CD14-positive monocyte (primary cell): ENCODE data around the gene METAP1D. TPM values are rescaled to one million over a fixed set of nuclear protein-coding genes. Genes with fewer than 3 reads are reported as not detected.
A peak's percentile ranks its signal among the peaks of the same experiment; 100 is the strongest.

Experiments used
- DNase-seq, 3 donors: peaks; one replicate each; pipeline ENCODE4 v3.0.0-alpha.2; 2011 to 2022
- H2AFZ ChIP-seq: 2 replicates; pipeline ENCODE4 v1.6.0; 2012; ENCODE audit warnings: mild to moderate bottlenecking, low read depth, low read length, inconsistent platforms; ENCODE audit not compliant: insufficient read depth, poor library complexity, severe bottlenecking
- H3K27ac ChIP-seq, 2 donors: 1 replicate in 1 of 2; 2 replicates in 1 of 2; pipeline ENCODE4 v1.5.1; 2012 to 2013; ENCODE audit warnings: low read length in 2 of 2, control low read depth in 1 of 2, inconsistent platforms in 1 of 2, low read depth in 1 of 2, mild to moderate bottlenecking in 1 of 2
- H3K27me3 ChIP-seq, 2 donors: one replicate each; pipeline versions ENCODE4 v1.6.0 to v1.6.1; 2011 to 2013; ENCODE audit warnings: low read length in 2 of 2; ENCODE audit not compliant: control insufficient read depth in 2 of 2, insufficient read depth in 2 of 2
- H3K36me3 ChIP-seq, 2 donors: replicated peaks in 1 of 2; 1 replicate in 1 of 2; 2 replicates in 1 of 2; pipeline versions ENCODE4 v1.5.1 to v1.6.1; 2012 to 2013; ENCODE audit warnings: low read length in 2 of 2, control low read depth in 1 of 2, inconsistent platforms in 1 of 2, mild to moderate bottlenecking in 1 of 2; ENCODE audit not compliant: insufficient read depth in 2 of 2, control insufficient read depth in 1 of 2
- H3K4me1 ChIP-seq, 2 donors: 1 replicate in 1 of 2; 2 replicates in 1 of 2; pipeline versions ENCODE4 v1.5.1 to v1.6.1; 2012 to 2013; ENCODE audit warnings: low read length in 2 of 2, control low read depth in 1 of 2, inconsistent platforms in 1 of 2, mild to moderate bottlenecking in 1 of 2, moderate library complexity in 1 of 2; ENCODE audit not compliant: insufficient read depth in 2 of 2, control insufficient read depth in 1 of 2
- H3K4me2 ChIP-seq: replicated peaks from 2 replicates; pipeline ENCODE3; 2012; ENCODE audit warnings: low read length, moderate library complexity, mild to moderate bottlenecking; ENCODE audit not compliant: poor library complexity, severe bottlenecking; ENCODE audit errors: extremely low read depth
- H3K4me3 ChIP-seq, 3 experiments: fragments of 200-600 bp in 1 of 3; sonication (generic) in 1 of 3; replicated peaks in 1 of 3; 1 replicate in 2 of 3; 2 replicates in 1 of 3; pipeline ENCODE4 v1.5.1; 2011 to 2013; ENCODE audit warnings: low read length in 3 of 3, mild to moderate bottlenecking in 3 of 3, control low read depth in 2 of 3, low read depth in 2 of 3, inconsistent platforms in 1 of 3, moderate library complexity in 1 of 3
- H3K79me2 ChIP-seq: 2 replicates; pipeline ENCODE4 v1.6.0; 2012; ENCODE audit warnings: mild to moderate bottlenecking, control low read depth, inconsistent platforms, low read length, moderate library complexity; ENCODE audit not compliant: insufficient read depth
- H3K9ac ChIP-seq: 2 replicates; pipeline ENCODE4 v1.6.0; 2017; ENCODE audit warnings: low read length, mild to moderate bottlenecking; ENCODE audit not compliant: insufficient read depth, poor library complexity, severe bottlenecking
- H3K9me3 ChIP-seq, 2 donors: replicated peaks in 1 of 2; 1 replicate in 1 of 2; 2 replicates in 1 of 2; pipeline versions ENCODE4 v1.5.1 to v1.6.1; 2012 to 2013; ENCODE audit warnings: low read length in 2 of 2, control low read depth in 1 of 2; ENCODE audit not compliant: control insufficient read depth in 1 of 2, insufficient read depth in 1 of 2
- H4K20me1 ChIP-seq: 2 replicates; pipeline ENCODE4 v1.6.0; 2012; ENCODE audit warnings: mild to moderate bottlenecking, low read length, control low read depth, moderate library complexity; ENCODE audit not compliant: insufficient read depth
- H3K27ac Mint-ChIP-seq, 7 donors: one replicate each; pipeline ENCODE4 v1.8.0; 2020; ENCODE audit warnings: mild to moderate bottlenecking in 7 of 7, mixed read lengths in 7 of 7, moderate library complexity in 6 of 7, inconsistent platforms in 2 of 7
- H3K27me3 Mint-ChIP-seq, 3 donors: one replicate each; pipeline ENCODE4 v1.8.0; 2021 to 2022; ENCODE audit warnings: low read depth in 3 of 3, mild to moderate bottlenecking in 3 of 3, mixed read lengths in 3 of 3, moderate library complexity in 3 of 3, inconsistent platforms in 1 of 3
- H3K36me3 Mint-ChIP-seq, 2 donors: one replicate each; pipeline ENCODE4 v1.8.0; 2020; ENCODE audit warnings: mixed read lengths in 2 of 2, inconsistent platforms in 1 of 2, mild to moderate bottlenecking in 1 of 2
- H3K4me1 Mint-ChIP-seq: one replicate; pipeline ENCODE4 v1.8.0; 2020; ENCODE audit warnings: mild to moderate bottlenecking, mixed read lengths
- H3K4me3 Mint-ChIP-seq, 2 donors: one replicate each; pipeline ENCODE4 v1.8.0; 2020; ENCODE audit warnings: mild to moderate bottlenecking in 2 of 2, mixed read lengths in 2 of 2, moderate library complexity in 1 of 2
- H3K9me3 Mint-ChIP-seq, 7 donors: one replicate each; pipeline ENCODE4 v1.8.0; 2020 to 2022; ENCODE audit warnings: mixed read lengths in 7 of 7, mild to moderate bottlenecking in 6 of 7, moderate library complexity in 6 of 7, inconsistent platforms in 2 of 7
- WGBS: methylation state at CpG from one replicate; pipeline ENCODE4 v1.1.5; 2013; ENCODE audit warnings: missing lambda C conversion rate; ENCODE audit not compliant: insufficient coverage; 5-methylcytosine and 5-hydroxymethylcytosine counted together
- intact Hi-C, 2 donors: fragments of 100-400 bp; cut with micrococcal nuclease; formaldehyde crosslinking; loops; one replicate each; pipeline versions ENCODE4 v1.15.0 to v1.15.1; 2023
- polyA plus RNA-seq, 3 donors: library from polyadenylated mRNA; depleted of rRNA in 1 of 3; unstranded in 2 of 3; stranded (reverse) in 1 of 3; fragments of 300-500 nt in 2 of 3; fragments of >200 nt in 1 of 3; fragmentation: Illumina TruSeq in 2 of 3; gene quantifications; 1 replicate in 2 of 3; 2 replicates in 1 of 3; pipeline ENCODE4 v1.2.3, GENCODE V29; 2012 to 2021
- TF ChIP-seq, protein P1 (sequence below): fragments of 200-600 bp; IDR thresholded peaks from one replicate; pipeline ENCODE4 v1.8.0; 2022; ENCODE audit warnings: antibody characterized with exemption, mild to moderate bottlenecking

Gene METAP1D
- polyA plus RNA-seq, 3 donors = 0.37 to 1.7 (median 0.41) TPM

DNA sequence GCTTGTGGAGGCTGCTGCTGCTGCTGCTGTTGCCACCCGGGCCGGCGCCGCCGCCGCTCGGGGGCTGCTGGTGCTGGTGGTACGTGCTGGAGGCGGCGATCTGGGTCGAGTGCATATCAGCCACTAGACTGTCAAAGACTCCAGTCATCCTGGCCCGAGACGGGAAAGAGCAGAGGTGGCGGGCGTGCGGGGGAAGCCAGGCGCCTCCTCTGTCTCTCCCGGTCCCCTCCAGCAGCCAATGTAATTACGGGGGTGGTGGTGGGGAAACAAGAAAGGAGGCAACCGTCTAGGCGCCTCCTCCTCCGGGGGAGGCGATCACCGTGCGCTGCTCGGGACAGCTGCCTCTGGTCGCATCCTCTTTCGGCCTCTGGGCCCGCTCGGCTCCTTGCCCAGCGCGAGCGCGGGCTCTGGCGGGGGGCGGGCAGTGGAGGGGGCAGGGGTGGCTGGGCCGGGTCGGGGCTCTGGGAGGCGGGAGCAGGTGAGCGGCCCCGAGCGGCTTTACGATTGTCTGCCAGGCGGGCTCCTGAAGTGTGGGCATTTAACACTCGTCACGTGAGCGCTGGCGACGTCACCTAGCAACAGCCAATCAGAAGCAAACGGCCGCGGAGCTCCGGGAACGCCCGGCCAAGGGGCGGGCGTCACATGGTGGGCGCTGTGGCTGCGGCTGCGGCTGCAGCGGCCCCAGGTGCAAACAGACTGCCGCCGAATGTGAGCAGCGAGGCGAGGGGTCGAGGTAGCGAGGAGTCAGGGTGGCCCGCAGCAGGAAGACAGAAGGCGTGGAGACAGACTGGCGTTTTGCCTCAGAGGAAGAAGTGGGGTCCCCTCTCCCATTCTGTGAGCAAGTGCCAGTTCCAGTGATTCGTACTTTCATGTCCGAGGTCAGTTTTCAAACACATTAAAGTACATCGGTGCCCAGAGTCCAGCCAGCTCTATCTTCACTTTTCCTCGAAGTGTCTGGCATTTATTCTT is 102.9 kb downstream of the METAP1D start, which contains the start of gene DLX2:
Gene DLX2, minus strand, starts transcription at position 510 of the 969 bp plus-strand sequence. Its CDS starts 362 bp downstream, at position 148.
- no peak within 1 kb of the TSS for H3K9ac ChIP-seq
- no peaks in the 10 kb centered on the region for H3K79me2 ChIP-seq
- no peaks in the 10 kb centered on the region for H3K36me3 ChIP-seq
- H3K4me1 ChIP-seq = peaks cover 69 to 75% of the 10 kb centered on the region in 2 donors
- H3K27me3 ChIP-seq = peaks cover 76 to 96% of the 10 kb centered on the region in 2 donors
- intact Hi-C loops = loop anchor here in 1 of 2 donors (2.0 to 10.0 kb wide), 4 partner anchors 18 to 528 kb away; partner anchors contain the start of gene DLX1
- Mint-ChIP-seq H3K4me1 (peaks cover 69% of the 10 kb centered on the region), H3K4me3 (peak within 1 kb of the TSS; percentile 86 to 95), H3K27me3 (peaks cover 90 to 99% (median 95%) of the 10 kb centered on the region in 3 donors), H3K36me3 (peaks cover 15 to 18% of the 10 kb centered on the region in 2 donors), H3K9me3 (peaks cover 0 to 45% (median 30%) of the 10 kb centered on the region in 7 donors), H3K27ac (peak within 1 kb of the TSS in 6 of 7 donors; percentile 63 to 92 (median 82))
- TF ChIP-seq, protein P1, sequence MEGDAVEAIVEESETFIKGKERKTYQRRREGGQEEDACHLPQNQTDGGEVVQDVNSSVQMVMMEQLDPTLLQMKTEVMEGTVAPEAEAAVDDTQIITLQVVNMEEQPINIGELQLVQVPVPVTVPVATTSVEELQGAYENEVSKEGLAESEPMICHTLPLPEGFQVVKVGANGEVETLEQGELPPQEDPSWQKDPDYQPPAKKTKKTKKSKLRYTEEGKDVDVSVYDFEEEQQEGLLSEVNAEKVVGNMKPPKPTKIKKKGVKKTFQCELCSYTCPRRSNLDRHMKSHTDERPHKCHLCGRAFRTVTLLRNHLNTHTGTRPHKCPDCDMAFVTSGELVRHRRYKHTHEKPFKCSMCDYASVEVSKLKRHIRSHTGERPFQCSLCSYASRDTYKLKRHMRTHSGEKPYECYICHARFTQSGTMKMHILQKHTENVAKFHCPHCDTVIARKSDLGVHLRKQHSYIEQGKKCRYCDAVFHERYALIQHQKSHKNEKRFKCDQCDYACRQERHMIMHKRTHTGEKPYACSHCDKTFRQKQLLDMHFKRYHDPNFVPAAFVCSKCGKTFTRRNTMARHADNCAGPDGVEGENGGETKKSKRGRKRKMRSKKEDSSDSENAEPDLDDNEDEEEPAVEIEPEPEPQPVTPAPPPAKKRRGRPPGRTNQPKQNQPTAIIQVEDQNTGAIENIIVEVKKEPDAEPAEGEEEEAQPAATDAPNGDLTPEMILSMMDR = no peak
- peak within 1 kb of the TSS; percentile 85 for H2AFZ ChIP-seq
- H3K4me3 ChIP-seq = peak within 1 kb of the TSS; percentile 38 to 75 (median 44)
- under 1% methylated on average over 64 of the region's 74 CpGs for WGBS
- peak; percentile 74 to 82 (median 75) for DNase-seq
- peak within 1 kb of the TSS; percentile 80 for H3K4me2 ChIP-seq
- peaks cover 8 to 37% of the 10 kb centered on the region in 2 donors for H3K9me3 ChIP-seq
- H4K20me1 ChIP-seq = peaks cover 6% of the 10 kb centered on the region
- no peak within 1 kb of the TSS for H3K27ac ChIP-seq
